Thyroid gland (tissue), 4 donors: ENCODE data around the gene KLHL18. TPM values are rescaled to one million over a fixed set of nuclear protein-coding genes. Genes with fewer than 3 reads are reported as not detected.
"Not testable (repeated sequence)": the region's sequence is repeated elsewhere in the genome, so short reads cannot be mapped to it uniquely, and the experiment has no call there.

Source experiments
- DNase-seq, 2 donors: peaks; one replicate each; pipeline ENCODE4 v3.0.0-alpha.2; 2019
- H3K27ac ChIP-seq, 3 donors: fragments of 200-600 bp; sonication (generic); 1 replicate in 2 of 3; 2 replicates in 1 of 3; pipeline ENCODE4 v1.5.1; 2016 to 2019; ENCODE audit warnings: mild to moderate bottlenecking in 1 of 3, moderate library complexity in 1 of 3
- H3K27me3 ChIP-seq: fragments of 200-600 bp; sonication (generic); one replicate; pipeline ENCODE4 v1.5.1; 2019
- H3K36me3 ChIP-seq, 2 donors: fragments of 200-600 bp; sonication (generic); one replicate each; pipeline ENCODE4 v1.5.1; 2016 to 2019
- H3K4me1 ChIP-seq, 2 donors: fragments of 200-600 bp; sonication (generic); one replicate each; pipeline ENCODE4 v1.5.1; 2017 to 2019
- H3K4me3 ChIP-seq, 3 donors: fragments of 200-600 bp; sonication (generic); replicated peaks in 1 of 3; 1 replicate in 2 of 3; 2 replicates in 1 of 3; pipeline ENCODE4 v1.5.1; 2016; ENCODE audit warnings: mild to moderate bottlenecking in 1 of 3
- H3K9me3 ChIP-seq: fragments of 200-600 bp; sonication (generic); one replicate; pipeline ENCODE4 v1.5.1; 2017
- POLR2A ChIP-seq, 2 donors: fragments of 450-650 bp; IDR thresholded peaks; one replicate each; pipeline ENCODE4 v1.6.1; 2017; ENCODE audit warnings: antibody characterized with exemption in 2 of 2, mild to moderate bottlenecking in 2 of 2, moderate library complexity in 1 of 2
- WGBS, 2 donors: methylation state at CpG; one replicate each; pipeline ENCODE4 v1.1.5; 2017; 5-methylcytosine and 5-hydroxymethylcytosine counted together
- intact Hi-C: fragments of 100-400 bp; cut with DNase I; formaldehyde crosslinking; loops from one replicate; pipeline ENCODE4 v1.15.1; 2023
- total RNA-seq, 4 donors: library from RNA; depleted of rRNA; stranded (reverse); fragments of >200 nt; gene quantifications; one replicate each; pipeline ENCODE4 v1.2.3, GENCODE V29; 2016
- TF ChIP-seq, protein P1 (sequence below), 6 experiments: fragments of 200-600 bp in 3 of 6; fragments of 450-650 bp in 3 of 6; sonication (generic) in 3 of 6; IDR thresholded peaks; one replicate each; pipeline ENCODE4 v1.5.1; 2016 to 2019; ENCODE audit warnings: antibody characterized with exemption in 6 of 6, mild to moderate bottlenecking in 2 of 6, inconsistent platforms in 1 of 6, moderate library complexity in 1 of 6

KLHL18 gene
- total RNA-seq, 4 donors from 2014 or later: 25.2 to 38.7 (median 30.6) TPM

- no peak overlapping the region for H3K4me3 ChIP-seq
- TF ChIP-seq, protein P1, sequence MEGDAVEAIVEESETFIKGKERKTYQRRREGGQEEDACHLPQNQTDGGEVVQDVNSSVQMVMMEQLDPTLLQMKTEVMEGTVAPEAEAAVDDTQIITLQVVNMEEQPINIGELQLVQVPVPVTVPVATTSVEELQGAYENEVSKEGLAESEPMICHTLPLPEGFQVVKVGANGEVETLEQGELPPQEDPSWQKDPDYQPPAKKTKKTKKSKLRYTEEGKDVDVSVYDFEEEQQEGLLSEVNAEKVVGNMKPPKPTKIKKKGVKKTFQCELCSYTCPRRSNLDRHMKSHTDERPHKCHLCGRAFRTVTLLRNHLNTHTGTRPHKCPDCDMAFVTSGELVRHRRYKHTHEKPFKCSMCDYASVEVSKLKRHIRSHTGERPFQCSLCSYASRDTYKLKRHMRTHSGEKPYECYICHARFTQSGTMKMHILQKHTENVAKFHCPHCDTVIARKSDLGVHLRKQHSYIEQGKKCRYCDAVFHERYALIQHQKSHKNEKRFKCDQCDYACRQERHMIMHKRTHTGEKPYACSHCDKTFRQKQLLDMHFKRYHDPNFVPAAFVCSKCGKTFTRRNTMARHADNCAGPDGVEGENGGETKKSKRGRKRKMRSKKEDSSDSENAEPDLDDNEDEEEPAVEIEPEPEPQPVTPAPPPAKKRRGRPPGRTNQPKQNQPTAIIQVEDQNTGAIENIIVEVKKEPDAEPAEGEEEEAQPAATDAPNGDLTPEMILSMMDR (IDR thresholded peaks at IDR 0.05): no peak
- no peak for TF ChIP-seq POLR2A (IDR thresholded peaks at IDR 0.05)
- no peaks in the 10 kb centered on the region for H3K27me3 ChIP-seq
- DNase-seq: no peak
- H3K9me3 ChIP-seq: no peaks in the 10 kb centered on the region
- no peaks in the 10 kb centered on the region for H3K36me3 ChIP-seq
- intact Hi-C loops: no loop called here
- WGBS, 2 donors: 53 to 71% methylated on average over 1 of the region's 1 CpG
- H3K27ac ChIP-seq: no peak overlapping the region
- no peaks in the 10 kb centered on the region for H3K4me1 ChIP-seq
These were observed 76.6 kb downstream of the KLHL18 start for GRCh38 chr3:47359323-47359722.

- intact Hi-C loops, DNase-seq, H3K9me3 ChIP-seq, H3K4me3 ChIP-seq, H3K27me3 ChIP-seq, H3K27ac ChIP-seq, H3K36me3 ChIP-seq, H3K4me1 ChIP-seq: not testable (repeated sequence)
- 77 to 94% methylated on average over 4 of the region's 4 CpGs for WGBS, 2 donors
These were observed 77.4 kb downstream of the KLHL18 start for GRCh38 chr3:47360110-47360517.

DNA sequence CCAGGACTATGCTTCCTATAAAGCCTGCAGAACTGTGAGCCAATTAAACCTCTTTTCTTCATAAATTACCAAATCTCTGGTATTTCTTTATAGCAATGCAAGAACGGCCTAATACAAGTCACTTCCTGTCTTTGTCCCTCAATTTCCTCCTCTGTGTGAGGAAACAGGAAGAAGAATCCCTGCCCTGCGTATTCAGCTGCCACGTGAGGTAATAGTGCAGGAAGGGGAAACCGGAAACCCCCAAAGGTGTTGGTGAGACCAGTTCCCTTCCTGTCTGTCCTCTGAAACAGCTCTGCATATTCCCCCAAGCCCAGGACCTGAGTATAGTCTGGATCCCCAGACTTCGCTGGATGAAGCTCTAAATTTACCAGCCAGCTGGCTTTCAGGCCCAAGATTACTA is 80.0 kb downstream of the KLHL18 start:
- DNase-seq: no peak
- H3K4me1 ChIP-seq: no peaks in the 10 kb centered on the region
- H3K27me3 ChIP-seq: no peaks in the 10 kb centered on the region
- WGBS, 2 donors: 63 to 67% methylated on average over 5 of the region's 5 CpGs
- intact Hi-C loops: no loop called here
- no peak overlapping the region for H3K4me3 ChIP-seq
- no peaks in the 10 kb centered on the region for H3K9me3 ChIP-seq
- no peak for TF ChIP-seq POLR2A (IDR thresholded peaks at IDR 0.05)
- TF ChIP-seq, protein P1 (IDR thresholded peaks at IDR 0.05): no peak
- H3K36me3 ChIP-seq: no peaks in the 10 kb centered on the region
- no peak overlapping the region for H3K27ac ChIP-seq

DNA sequence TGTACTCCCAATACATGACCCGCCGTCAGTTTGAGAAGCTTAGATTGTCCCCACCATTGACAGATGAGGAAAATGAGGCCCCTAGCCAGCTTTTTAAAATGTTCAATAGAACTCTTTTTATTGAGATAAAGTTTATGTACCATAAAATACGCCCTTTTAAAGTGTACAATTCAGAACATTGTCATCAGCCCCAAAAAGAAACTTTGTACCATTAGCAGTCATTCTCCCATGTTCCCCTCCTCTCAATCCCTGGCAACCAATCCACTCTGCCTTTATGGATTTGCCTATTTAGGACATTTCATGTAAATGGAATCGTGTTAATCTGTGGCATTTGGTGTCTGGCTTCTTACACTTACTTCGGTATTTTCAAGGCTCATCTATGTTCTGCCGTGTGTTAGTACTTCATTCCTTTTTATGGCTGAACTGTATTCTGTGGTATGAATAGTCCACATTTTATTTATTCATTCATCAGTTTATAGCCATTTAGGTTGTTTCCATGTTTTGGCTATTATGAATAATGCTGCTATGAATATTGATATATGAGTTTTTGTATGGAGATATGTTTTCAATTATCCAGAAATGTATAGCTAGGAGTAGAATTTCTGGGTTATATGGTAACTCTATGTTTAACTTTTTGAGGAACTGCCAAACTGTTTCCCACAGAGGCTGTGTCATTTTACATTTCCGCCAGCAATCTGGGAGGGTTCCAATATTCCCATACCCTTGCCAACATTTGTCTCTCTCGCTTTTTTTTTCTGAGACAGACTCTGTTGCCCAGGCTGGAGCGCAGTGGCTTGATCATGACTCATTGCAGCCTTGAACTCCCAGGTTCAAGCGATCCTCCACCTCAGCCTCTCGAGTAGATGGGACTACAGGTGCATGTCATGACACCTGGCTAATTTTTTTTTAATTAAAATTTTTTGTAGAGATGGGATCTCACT is 82.7 kb downstream of the KLHL18 start:
- WGBS, 2 donors: 71 to 72% methylated on average over 11 of the region's 11 CpGs
- intact Hi-C loops: no loop called here
- Histone ChIP-seq H3K36me3 (no peaks in the 10 kb centered on the region), H3K27ac (no peak overlapping the region), H3K9me3 (no peaks in the 10 kb centered on the region), H3K27me3 (no peaks in the 10 kb centered on the region), H3K4me3 (no peak overlapping the region), H3K4me1 (no peaks in the 10 kb centered on the region)
- TF ChIP-seq, protein P1 (IDR thresholded peaks at IDR 0.05): no peak
- TF ChIP-seq POLR2A (IDR thresholded peaks at IDR 0.05): no peak
- DNase-seq: no peak

GRCh38 chr3:47366833-47367232 is 84.1 kb downstream of the KLHL18 start:
- WGBS, 2 donors: 96 to 98% methylated on average over 2 of the region's 2 CpGs
- H3K36me3 ChIP-seq: no peaks in the 10 kb centered on the region
- no peaks in the 10 kb centered on the region for H3K4me1 ChIP-seq
- no peak for DNase-seq
- H3K27ac ChIP-seq: no peak overlapping the region
- no peaks in the 10 kb centered on the region for H3K9me3 ChIP-seq
- intact Hi-C loops: no loop called here
- TF ChIP-seq, protein P1 (IDR thresholded peaks at IDR 0.05): no peak
- TF ChIP-seq POLR2A (IDR thresholded peaks at IDR 0.05): no peak
- no peaks in the 10 kb centered on the region for H3K27me3 ChIP-seq
- no peak overlapping the region for H3K4me3 ChIP-seq
